ENCODE measurements around the gene CLRN1. TPM values are rescaled to one million over a fixed set of nuclear protein-coding genes. Genes with fewer than 3 reads are reported as not detected.

Gene CLRN1
- total RNA-seq, 1 donor from 2014 or later, result not detected

GRCh38 chr3:150876611-150877265, 95.8 kb downstream of the CLRN1 start:
- DNase-seq (ENCODE audit: low read depth in 2 of 2), result no peak

Other genes with a start within 250 kb of the CLRN1 start
- 7.8 and 14.5 TPM in 2 replicates for gene SIAH2, start 209.6 kb downstream of the CLRN1 start, total RNA-seq
- gene MINDY4B, start 67.3 kb downstream of the CLRN1 start, total RNA-seq, result not detected in 2 replicates
- under 0.01 TPM in 1 of 2 replicates, not detected in the other for gene MED12L, start 112.9 kb upstream of the CLRN1 start, total RNA-seq
- not detected in 2 replicates for gene GPR171, start 230.5 kb upstream of the CLRN1 start, total RNA-seq